Measurements from ENCODE around the gene SHLD3. TPM values are rescaled to one million over a fixed set of nuclear protein-coding genes. Genes with fewer than 3 reads are reported as not detected.
"Not testable (repeated sequence)": the region's sequence is repeated elsewhere in the genome, so short reads cannot be mapped to it uniquely, and the experiment has no call there.

Gene SHLD3, protein sequence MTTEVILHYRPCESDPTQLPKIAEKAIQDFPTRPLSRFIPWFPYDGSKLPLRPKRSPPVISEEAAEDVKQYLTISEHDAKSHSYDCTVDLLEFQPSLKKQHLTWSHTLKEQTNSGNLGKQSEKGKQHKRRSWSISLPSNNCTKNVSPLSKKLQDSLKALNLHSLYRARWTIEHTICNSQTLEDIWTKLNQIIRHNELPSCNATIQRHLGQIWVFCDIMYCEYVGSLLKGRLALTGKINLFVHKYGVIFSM
- total RNA-seq = 10 to 100 TPM in 1 of 9 donors, 1 to 10 TPM in 8; 1.0 to 11.7 (median 2.9) TPM
- polyA plus RNA-seq = 1 to 10 TPM; 2.8 to 5.5 (median 3.9) TPM
- long read RNA-seq, donor 1, transcript SHLD3-201 (2 exons, 1,766 nt) = major isoform, 6 of 6 reads
- long read RNA-seq, donor 1, partial matches to known transcripts = 0 of 6 reads
- long read RNA-seq, donor 1, other reads (novel, unspliced or antisense) = 0 of 6 reads
- long read RNA-seq, donor 2 = 0 reads
- long read RNA-seq, donor 3, partial matches to known transcripts = 0 of 1 reads
- long read RNA-seq, donor 3, other reads (novel, unspliced or antisense) = 0 of 1 reads
- long read RNA-seq, donor 4, partial matches to known transcripts = 0 of 1 reads
- long read RNA-seq, donor 4, other reads (novel, unspliced or antisense) = 1 of 1 reads
- long read RNA-seq, donor 5, partial matches to known transcripts = 0 of 2 reads
- long read RNA-seq, donor 5, other reads (novel, unspliced or antisense) = 1 of 2 reads
- long read RNA-seq, donor 6, partial matches to known transcripts = 0 of 3 reads
- long read RNA-seq, donor 6, other reads (novel, unspliced or antisense) = 0 of 3 reads
- long read RNA-seq, donor 7 = 0 reads
- long read RNA-seq, donor 8, partial matches to known transcripts = 0 of 1 reads
- long read RNA-seq, donor 8, other reads (novel, unspliced or antisense) = 0 of 1 reads
- long read RNA-seq, donor 9, partial matches to known transcripts = 0 of 2 reads
- long read RNA-seq, donor 9, other reads (novel, unspliced or antisense) = 0 of 2 reads
- long read RNA-seq, donor 10, partial matches to known transcripts = 0 of 2 reads
- long read RNA-seq, donor 10, other reads (novel, unspliced or antisense) = 0 of 2 reads

- 0 to 1% (median 1%) methylated on average over 34 to 36 of the region's 36 CpGs for WGBS, 4 donors
- TF ChIP-seq POLR2A (IDR thresholded peaks at IDR 0.05) = no peak
- TF ChIP-seq, protein P1, sequence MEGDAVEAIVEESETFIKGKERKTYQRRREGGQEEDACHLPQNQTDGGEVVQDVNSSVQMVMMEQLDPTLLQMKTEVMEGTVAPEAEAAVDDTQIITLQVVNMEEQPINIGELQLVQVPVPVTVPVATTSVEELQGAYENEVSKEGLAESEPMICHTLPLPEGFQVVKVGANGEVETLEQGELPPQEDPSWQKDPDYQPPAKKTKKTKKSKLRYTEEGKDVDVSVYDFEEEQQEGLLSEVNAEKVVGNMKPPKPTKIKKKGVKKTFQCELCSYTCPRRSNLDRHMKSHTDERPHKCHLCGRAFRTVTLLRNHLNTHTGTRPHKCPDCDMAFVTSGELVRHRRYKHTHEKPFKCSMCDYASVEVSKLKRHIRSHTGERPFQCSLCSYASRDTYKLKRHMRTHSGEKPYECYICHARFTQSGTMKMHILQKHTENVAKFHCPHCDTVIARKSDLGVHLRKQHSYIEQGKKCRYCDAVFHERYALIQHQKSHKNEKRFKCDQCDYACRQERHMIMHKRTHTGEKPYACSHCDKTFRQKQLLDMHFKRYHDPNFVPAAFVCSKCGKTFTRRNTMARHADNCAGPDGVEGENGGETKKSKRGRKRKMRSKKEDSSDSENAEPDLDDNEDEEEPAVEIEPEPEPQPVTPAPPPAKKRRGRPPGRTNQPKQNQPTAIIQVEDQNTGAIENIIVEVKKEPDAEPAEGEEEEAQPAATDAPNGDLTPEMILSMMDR (IDR thresholded peaks at IDR 0.05) = peak in 3 of 6 experiments; percentile 24 to 35 (median 26)
- intact Hi-C loops (cut with DNase I) = no loop called here
- Histone ChIP-seq H3K36me3 (replicated peaks in 1 of 2) (no peaks in the 10 kb centered on the region), H3K27me3 (no peaks in the 10 kb centered on the region), H3K9me3 (replicated peaks in 1 of 3) (no peaks in the 10 kb centered on the region), H3K4me1 (replicated peaks in 1 of 2) (peaks cover 14 to 34% of the 10 kb centered on the region in 2 donors), H3K27ac (peak within 1 kb of the TSS; percentile 75 to 90 (median 79)), H3K4me3 (peak within 1 kb of the TSS; percentile 60 to 93 (median 84))
- peak; percentile 82 to 93 (median 87) for DNase-seq
Measured at GRCh38 chr5:65624571-65625555, at the start of gene SHLD3, which contains the start of gene TRAPPC13. SHLD3 (plus strand) TSS chr5:65625027; CDS start chr5:65629588, 4,561 bp downstream. TRAPPC13 (plus strand) TSS chr5:65625027; CDS start chr5:65625061, 34 bp downstream.

DNA sequence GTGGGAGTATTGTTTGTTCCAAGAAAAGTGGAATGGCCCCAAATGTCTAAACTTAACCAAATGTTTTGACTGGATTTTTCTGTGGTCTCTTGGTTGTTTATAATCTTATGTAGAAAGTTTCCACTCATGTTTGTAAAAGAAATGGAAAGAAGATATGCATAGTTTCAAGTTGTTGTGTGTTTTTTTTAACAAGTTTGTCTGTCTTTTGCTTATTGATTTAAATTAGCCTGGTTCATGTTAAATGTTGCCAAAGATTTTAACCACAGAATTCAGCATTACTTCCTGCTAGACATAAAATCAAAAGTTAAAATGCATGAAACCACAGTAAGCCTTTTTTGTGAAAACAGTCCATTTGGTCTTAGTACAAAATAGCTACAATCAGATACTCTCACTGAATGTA, 47.7 kb upstream of the SHLD3 start:
- DNase-seq = no peak

GRCh38 chr5:65588694-65589093, 36.1 kb upstream of the SHLD3 start:
- Histone ChIP-seq H3K36me3 (replicated peaks in 1 of 2) (peaks cover 0 to 69% of the 10 kb centered on the region in 2 donors), H3K27me3 (no peaks in the 10 kb centered on the region), H3K4me1 (replicated peaks in 1 of 2) (no peaks in the 10 kb centered on the region), H3K4me3 (no peak overlapping the region), H3K27ac (no peak overlapping the region), H3K9me3 (replicated peaks in 1 of 3) (no peaks in the 10 kb centered on the region)
- no peak for TF ChIP-seq POLR2A (IDR thresholded peaks at IDR 0.05)
- TF ChIP-seq, protein P1 (IDR thresholded peaks at IDR 0.05) = no peak
- DNase-seq = no peak
- WGBS, 4 donors = 91 to 96% (median 95%) methylated on average over 2 of the region's 2 CpGs
- intact Hi-C loops (cut with DNase I) = no loop called here

More for the DNA sequence above, 47.7 kb upstream of the SHLD3 start:
- Histone ChIP-seq H3K27me3 (no peaks in the 10 kb centered on the region), H3K9me3 (replicated peaks in 1 of 3) (no peaks in the 10 kb centered on the region), H3K4me1 (replicated peaks in 1 of 2) (peaks cover 0 to 2% of the 10 kb centered on the region in 2 donors), H3K4me3 (no peak overlapping the region), H3K27ac (no peak overlapping the region), H3K36me3 (replicated peaks in 1 of 2) (peaks cover 0 to 40% of the 10 kb centered on the region in 2 donors)
- TF ChIP-seq, protein P1 (IDR thresholded peaks at IDR 0.05) = no peak
- TF ChIP-seq POLR2A (IDR thresholded peaks at IDR 0.05) = no peak
- intact Hi-C loops (cut with DNase I) = no loop called here

DNA sequence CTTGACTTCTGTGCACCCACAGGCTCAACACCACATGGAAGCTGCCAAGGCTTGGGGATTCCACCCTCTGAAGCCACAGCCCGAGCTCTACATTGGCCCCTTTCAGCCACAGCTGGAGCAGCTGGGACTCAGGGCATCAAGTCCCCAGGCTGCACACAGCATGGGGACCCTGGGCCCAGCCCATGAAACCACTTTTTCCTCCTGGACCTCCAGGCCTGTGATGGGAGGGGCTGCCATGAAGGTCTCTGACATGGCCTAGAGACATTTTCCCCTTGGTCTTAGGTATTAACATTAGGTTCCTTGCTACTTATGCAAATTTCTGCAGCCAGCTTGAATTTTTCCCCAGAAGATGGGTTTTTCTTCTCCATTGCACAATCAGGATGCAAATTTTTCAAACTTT, 23.1 kb upstream of the SHLD3 start:
- DNase-seq; H3K27ac ChIP-seq; H3K9me3 ChIP-seq (replicated peaks in 1 of 3); H3K4me3 ChIP-seq; intact Hi-C loops (cut with DNase I); H3K27me3 ChIP-seq; H3K4me1 ChIP-seq (replicated peaks in 1 of 2): not testable (repeated sequence)
- peaks cover 0 to 28% of the 10 kb centered on the region in 2 donors for H3K36me3 ChIP-seq (replicated peaks in 1 of 2)
- WGBS, 4 donors = 96 to 100% (median 98%) methylated on average over 1 of the region's 1 CpG
